Posterior cingulate gyrus (tissue), 11 donors: ENCODE measurements around the gene FBXL20.
"Not testable (repeated sequence)": the region's sequence is repeated elsewhere in the genome, so short reads cannot be mapped to it uniquely, and the experiment has no call there.

Experiments
- DNase-seq, 10 donors: peaks; one replicate each; pipeline versions ENCODE4 v3.0.0 to v3.0.0-alpha.2; 2020 to 2021; ENCODE audit warnings: mixed read lengths in 3 of 10
- intact Hi-C: fragments of 100-400 bp; cut with DNase I; formaldehyde crosslinking; loops from one replicate; pipeline ENCODE4 v1.15.1; 2023

The FBXL20 gene

GRCh38 chr17:39270923-39271322 is 130.5 kb downstream of the FBXL20 start:
- intact Hi-C loops: no loop called here

DNA sequence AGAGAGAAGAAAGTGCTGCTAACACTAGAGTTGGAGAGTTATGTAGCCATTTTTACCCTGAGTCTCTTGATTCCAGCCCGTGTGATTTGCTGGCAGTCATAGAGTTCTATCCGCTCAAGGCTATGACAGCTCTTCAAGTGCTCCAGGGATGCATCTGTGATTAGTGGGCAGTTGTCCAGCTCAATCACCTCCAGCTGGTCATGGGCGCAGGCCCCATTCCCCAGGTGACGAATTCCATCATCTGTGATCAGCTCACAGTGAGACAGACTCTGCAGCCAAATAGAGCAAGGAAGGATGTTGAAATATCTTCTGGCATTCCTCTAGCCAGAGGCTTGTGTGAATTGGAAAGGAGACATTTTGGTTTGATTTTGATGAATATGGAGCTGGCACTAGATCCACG is 137.3 kb downstream of the FBXL20 start:
- DNase-seq: peak in 1 of 10 donors; percentile 24
- intact Hi-C loops: no loop called here

More at GRCh38 chr17:39270923-39271322, 130.5 kb downstream of the FBXL20 start:
- DNase-seq: no peak

DNA sequence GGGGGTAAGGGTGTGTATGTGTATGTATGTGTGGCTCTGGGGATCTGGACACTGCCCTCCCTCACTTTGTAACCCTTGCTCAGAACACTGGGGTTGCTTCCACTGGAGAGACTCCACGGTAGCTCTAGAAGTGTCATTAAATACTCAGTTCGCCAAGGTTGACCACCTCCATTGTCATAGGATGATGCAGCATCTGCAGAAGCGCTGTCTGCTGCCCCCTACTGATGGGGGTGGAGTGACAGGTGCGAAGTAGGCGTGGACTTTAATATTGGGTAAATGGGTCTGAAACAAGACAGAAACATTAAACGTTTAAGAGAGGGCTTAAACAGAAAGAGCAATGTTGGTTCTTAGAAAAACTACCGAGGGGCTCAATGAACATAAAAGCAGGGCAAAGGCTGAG is 140.1 kb downstream of the FBXL20 start:
- intact Hi-C loops: no loop called here
- DNase-seq: peak in 1 of 10 donors; percentile 24

GRCh38 chr17:39252788-39253460 is 148.5 kb downstream of the FBXL20 start:
- no peak for DNase-seq
- intact Hi-C loops: no loop called here

DNA sequence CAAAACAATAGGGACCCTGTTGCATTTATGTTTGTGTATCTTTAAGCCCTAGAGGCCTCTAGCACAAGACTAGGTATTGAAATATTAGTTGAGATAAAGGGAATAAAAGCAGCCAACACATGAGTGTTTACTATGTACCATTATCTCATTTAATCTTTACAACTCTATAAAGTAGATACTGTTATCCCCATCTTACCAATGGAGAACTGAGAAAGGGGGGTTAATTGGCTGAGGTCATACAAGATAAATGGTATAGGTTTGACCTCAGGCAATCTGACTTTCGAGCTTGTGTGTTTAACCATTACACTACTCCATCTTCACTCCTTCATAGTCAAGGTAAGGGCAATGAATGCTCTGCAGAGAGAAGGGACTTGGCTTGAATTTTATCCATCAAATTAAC is 149.4 kb downstream of the FBXL20 start:
- DNase-seq: no peak
- intact Hi-C loops: no loop called here

DNA sequence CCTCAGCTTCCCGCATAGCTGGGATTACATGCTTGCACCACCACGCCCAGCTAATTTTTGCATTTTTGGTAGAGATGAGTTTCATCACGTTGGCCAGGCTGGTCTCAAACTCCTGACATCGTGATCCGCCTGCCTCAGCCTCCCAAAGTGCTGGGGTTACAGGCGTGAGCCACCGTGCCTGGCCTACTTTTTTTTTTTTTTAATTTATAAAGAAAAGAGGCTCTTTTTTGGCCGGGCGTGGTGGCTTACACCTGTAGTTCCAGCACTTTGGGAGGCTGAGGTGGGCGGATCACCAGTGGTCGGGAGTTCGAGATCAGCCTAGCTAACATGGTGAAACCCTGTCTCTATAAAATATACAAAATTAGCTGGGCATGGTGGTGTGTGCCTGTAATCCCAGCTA is 151.3 kb downstream of the FBXL20 start:
- peak in 1 of 10 donors; percentile 7 for DNase-seq
- intact Hi-C loops: not testable (repeated sequence)

DNA sequence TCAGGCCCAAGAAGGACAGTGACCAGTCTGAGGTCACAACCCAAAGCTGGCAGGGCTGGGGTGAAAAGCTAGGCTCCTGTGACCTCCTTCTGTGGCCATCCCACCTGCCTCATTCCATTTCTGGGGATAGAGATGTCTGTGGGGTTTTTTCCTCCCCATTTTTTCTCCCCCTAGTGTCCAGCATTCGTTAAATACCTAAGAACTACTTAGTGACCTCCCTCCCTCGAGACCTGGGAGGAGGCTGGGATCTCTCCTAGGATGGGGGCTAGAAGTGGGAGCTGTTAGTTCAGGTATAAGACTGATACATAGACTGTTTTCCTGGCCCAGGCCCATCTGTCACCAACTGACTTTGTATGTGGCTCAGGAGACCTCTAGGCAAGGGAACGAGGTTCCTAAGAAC is 155.2 kb downstream of the FBXL20 start:
- intact Hi-C loops: no loop called here
- no peak for DNase-seq

DNA sequence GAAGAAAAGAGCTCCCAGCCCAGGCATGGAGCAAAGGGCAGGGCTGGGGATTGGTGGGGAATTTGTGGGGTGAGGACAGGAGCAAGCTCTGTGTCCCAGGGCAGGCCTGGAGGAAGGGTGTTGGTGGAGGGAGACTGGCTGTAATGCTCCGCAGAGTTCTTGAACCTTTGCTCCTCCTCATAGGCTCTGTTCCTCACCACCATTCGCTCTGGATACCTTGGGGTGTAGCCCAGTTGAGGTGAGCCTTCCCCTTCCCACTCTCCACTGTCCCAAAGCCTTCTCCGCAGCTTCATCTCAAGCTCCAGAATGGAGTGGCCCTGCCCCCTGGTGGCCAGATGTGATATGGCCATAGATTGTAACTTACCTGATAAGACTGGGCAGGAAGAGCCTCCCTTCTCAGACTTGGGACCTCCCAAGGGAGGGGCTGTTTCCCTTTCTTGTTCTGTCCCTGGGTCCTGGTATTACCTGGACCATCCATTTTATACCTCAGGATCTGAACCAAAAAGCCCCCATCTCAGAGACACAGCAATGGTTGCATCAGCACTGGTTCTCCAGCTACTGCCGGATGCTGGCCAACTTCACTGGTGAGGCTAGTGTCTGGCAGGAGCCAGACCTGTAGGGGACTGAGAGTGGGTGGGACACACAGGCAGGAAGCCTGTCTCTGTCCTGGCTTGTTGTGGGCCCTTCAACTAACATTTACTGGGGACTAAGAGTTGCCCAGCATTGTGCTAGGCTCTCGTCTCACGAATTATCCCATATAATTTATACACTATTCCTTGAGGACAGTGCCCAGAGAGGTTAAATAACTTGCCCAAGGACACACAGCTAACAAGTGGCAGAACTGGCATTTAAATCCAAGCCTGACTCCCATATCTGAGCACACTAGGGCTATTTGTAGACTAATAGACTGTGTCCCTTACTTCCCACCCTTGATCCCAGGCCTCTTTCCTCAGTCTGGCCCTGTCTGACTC is 156.5 kb downstream of the FBXL20 start:
- intact Hi-C loops: loop anchor here (5.0 kb wide), 1 partner anchor 38 kb away; no protein-coding TSS in a partner anchor
- peak; percentile 76 to 98 (median 90) for DNase-seq

DNA sequence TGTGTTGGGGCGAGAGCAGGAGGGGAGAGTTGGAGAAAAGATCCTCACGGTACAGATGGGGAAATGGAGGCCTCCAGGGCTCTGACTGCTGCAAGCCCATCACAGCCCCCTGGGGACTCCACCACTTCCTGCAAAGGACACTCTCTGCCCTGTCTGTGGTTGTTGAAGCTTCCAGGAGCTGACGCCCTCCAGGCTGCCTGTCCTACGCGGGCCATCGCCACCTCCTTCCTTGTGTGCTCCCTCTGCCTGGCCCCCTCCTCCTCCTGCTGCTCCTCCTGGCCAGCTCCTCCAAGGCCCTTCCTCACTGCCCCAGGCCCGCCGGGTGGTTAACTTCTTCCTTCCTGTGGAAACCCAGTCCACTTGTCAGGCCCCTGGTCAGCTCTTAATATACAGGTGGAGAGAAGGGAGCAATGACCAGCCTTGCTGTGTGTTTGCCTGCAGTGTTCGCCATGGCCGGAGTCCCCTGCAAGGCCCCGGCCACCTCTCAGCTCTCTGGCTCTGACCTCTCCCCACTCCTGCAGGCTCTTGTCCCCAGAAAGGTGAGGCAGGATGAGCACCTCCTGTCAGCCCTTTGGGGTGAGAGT is 157.3 kb downstream of the FBXL20 start:
- peak in 1 of 10 donors; percentile 76 for DNase-seq
- intact Hi-C loops: loop anchor here (5.0 kb wide), 1 partner anchor 37 kb away; no protein-coding TSS in a partner anchor

GRCh38 chr17:39243155-39243554 is 158.3 kb downstream of the FBXL20 start:
- intact Hi-C loops: loop anchor here (5.0 kb wide), 1 partner anchor 36 kb away; no protein-coding TSS in a partner anchor
- peak in 2 of 10 donors; percentile 66 to 76 for DNase-seq

DNA sequence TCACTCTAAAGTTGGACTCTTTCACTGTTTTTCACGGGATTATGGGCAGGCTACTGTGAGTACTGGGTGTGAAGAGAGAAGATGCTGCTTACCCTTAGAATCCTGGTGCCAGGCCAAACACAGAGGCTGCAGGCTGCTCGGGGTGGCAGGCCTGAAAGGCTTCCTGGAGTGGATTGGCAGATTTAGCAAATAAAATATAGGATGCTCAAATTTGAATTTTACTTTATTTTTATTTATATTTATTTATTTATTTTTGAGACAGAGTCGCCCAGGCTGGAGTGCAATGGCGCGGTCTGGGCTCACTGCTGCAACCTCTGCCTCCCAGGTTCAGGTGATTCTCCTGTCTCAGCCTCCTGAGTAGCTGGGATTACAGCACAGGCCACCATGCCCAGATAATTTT is 160.8 kb downstream of the FBXL20 start:
- no peak for DNase-seq
- intact Hi-C loops: loop anchor here (5.0 kb wide), 1 partner anchor 33 kb away; no protein-coding TSS in a partner anchor

DNA sequence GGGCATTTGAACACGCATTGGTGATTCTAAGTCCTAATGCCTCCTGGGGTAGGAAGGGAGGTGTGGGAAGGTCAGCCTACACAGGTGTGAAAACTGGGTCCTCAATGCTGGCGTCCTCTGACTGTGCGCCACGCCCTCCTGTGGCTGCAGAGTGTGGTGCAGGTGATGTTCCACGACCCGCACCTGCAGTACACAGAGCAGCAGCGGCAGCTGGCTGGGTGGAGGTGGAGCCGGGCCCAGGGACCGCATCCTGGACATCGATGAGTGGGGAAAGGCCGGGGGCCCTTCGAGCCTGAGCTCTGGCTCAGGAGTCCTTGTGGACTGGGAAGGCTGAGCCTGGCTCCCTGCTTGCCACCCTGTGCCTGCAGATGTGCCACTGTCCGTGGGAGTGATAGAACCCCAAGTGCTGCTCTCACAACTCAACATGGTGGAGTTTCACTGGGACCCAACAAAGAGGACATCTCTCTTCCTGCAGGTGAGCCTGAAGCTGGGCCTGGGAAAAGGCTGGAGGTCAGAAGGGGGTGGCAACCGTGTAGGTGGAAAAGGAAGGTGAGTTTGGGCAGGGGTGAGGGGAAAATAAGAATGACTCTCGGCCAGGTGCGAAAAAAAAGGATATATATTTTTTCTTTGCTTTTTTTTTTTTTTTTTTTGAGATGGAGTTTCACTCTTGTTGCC is 161.6 kb downstream of the FBXL20 start:
- intact Hi-C loops: loop anchor here (5.0 kb wide), 1 partner anchor 32 kb away; no protein-coding TSS in a partner anchor

GRCh38 chr17:39238311-39238972 is 163.0 kb downstream of the FBXL20 start:
- intact Hi-C loops: no loop called here
- DNase-seq: peak in 2 of 10 donors; percentile 66 to 75

More for the DNA sequence above, 161.6 kb downstream of the FBXL20 start:
- DNase-seq: peak in 4 of 10 donors; percentile 34 to 92 (median 63)

DNA sequence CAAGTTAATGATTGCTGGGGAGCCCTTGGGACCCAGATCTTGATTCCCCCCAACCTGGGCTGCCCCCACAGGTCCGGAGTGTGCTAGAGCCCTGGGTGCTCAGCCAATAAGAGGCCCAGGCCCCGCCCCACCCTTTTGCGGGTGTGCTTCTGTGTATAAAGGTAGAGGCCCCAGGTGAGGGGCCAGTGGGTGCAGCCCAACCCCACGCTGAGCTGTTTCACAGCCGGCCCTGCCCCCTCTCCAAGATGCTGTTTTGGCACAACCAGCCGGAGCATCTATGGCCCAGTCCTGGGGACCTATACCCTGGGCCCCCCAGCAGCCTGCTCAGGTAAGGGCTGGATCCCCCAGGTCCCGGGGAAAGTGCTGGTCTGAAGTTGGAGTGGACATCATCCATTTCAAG is 163.8 kb downstream of the FBXL20 start:
- intact Hi-C loops: no loop called here
- DNase-seq: peak in 1 of 10 donors; percentile 30

DNA sequence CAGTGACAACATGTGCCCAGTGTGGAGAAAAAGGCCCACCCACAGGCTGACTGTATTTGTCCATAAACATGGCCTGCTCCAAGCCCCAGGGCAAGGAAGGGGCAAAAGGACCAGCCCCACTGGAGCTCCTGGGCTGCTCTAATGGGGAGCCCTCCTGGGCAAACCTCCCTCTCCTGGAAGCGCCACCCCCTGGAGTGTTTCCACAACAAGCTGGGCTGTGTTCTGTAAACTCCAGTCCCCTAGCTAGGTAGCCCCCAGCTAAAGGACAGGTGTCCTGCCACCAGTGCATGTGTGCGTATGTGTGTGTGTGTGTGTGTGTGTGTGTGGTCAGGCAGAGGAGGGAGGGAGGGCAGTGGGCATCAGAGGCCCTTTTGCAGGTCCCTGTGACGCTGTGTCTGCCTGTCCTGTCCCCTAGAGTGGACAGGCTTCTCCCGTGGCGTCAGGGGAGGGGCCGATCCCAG is 164.4 kb downstream of the FBXL20 start:
- intact Hi-C loops: no loop called here

GRCh38 chr17:39236450-39236927 is 164.9 kb downstream of the FBXL20 start:
- intact Hi-C loops: no loop called here
- DNase-seq: peak in 2 of 10 donors; percentile 33 to 36

More for the DNA sequence above, 164.4 kb downstream of the FBXL20 start:
- peak in 1 of 10 donors; percentile 44 for DNase-seq

GRCh38 chr17:39235555-39236449 is 165.6 kb downstream of the FBXL20 start:
- intact Hi-C loops: no loop called here

More at GRCh38 chr17:39235555-39236449, 165.6 kb downstream of the FBXL20 start:
- peak in 4 of 10 donors; percentile 29 to 87 (median 66) for DNase-seq
